Activated naive CD4-positive, alpha-beta T cell treated with anti-CD3 and anti-CD28 coated beads, Interleukin-2, amount 50 U/mL, for 24 hours (primary cell): ENCODE results near the gene FSD1L.
"Not testable (repeated sequence)": the region's sequence is repeated elsewhere in the genome, so short reads cannot be mapped to it uniquely, and the experiment has no call there.

ENCODE experiments used
- H3K27ac Mint-ChIP-seq: one replicate; pipeline ENCODE4 v1.8.0; 2021; ENCODE audit warnings: mild to moderate bottlenecking, mixed read lengths
- H3K27me3 Mint-ChIP-seq: one replicate; pipeline ENCODE4 v1.8.0; 2021; ENCODE audit warnings: mixed read lengths
- H3K36me3 Mint-ChIP-seq: one replicate; pipeline ENCODE4 v1.8.0; 2021; ENCODE audit warnings: mixed read lengths
- H3K4me1 Mint-ChIP-seq: one replicate; pipeline ENCODE4 v1.8.0; 2021; ENCODE audit warnings: mixed read lengths
- H3K4me3 Mint-ChIP-seq: one replicate; pipeline ENCODE4 v1.8.0; 2021; ENCODE audit warnings: mild to moderate bottlenecking, mixed read lengths
- H3K9me3 Mint-ChIP-seq: one replicate; pipeline ENCODE4 v1.8.0; 2021; ENCODE audit warnings: mixed read lengths

FSD1L gene

GRCh38 chr9:105501414-105501813, 53.6 kb downstream of the FSD1L start:
- Mint-ChIP-seq H3K27ac (no peak overlapping the region), H3K4me3 (no peak overlapping the region), H3K36me3 (no peaks in the 10 kb centered on the region), H3K27me3 (peaks cover 2% of the 10 kb centered on the region), H3K9me3 (no peaks in the 10 kb centered on the region), H3K4me1 (no peaks in the 10 kb centered on the region)

DNA sequence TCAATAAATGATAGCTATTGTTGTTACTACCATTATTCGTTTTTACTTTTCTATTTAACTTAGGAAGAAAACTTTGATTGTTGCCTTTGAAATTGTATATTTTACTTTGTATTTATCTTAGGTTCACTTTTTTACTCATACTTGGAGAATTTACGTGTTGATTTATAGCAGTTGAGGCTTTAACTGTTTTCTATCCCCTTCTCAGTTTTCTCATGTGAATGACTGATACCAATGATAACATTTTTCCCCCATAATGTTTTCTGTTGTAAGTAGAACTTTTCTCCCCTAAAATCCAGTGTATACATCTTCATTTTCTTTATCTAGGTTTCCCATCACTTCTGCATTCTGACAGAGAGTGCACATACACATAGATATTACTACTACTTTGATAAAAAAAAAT, 54.4 kb downstream of the FSD1L start:
- no peaks in the 10 kb centered on the region for H3K4me1 Mint-ChIP-seq
- H3K36me3 Mint-ChIP-seq: no peaks in the 10 kb centered on the region
- H3K27me3 Mint-ChIP-seq: peaks cover 2% of the 10 kb centered on the region
- no peak overlapping the region for H3K4me3 Mint-ChIP-seq
- no peak overlapping the region for H3K27ac Mint-ChIP-seq
- no peaks in the 10 kb centered on the region for H3K9me3 Mint-ChIP-seq

- Mint-ChIP-seq H3K36me3 (no peaks in the 10 kb centered on the region), H3K27me3 (peaks cover 2% of the 10 kb centered on the region), H3K4me1 (no peaks in the 10 kb centered on the region), H3K9me3 (no peaks in the 10 kb centered on the region), H3K4me3 (no peak overlapping the region), H3K27ac (no peak overlapping the region)
Observed at GRCh38 chr9:105503881-105504280, 56.0 kb downstream of the FSD1L start.

DNA sequence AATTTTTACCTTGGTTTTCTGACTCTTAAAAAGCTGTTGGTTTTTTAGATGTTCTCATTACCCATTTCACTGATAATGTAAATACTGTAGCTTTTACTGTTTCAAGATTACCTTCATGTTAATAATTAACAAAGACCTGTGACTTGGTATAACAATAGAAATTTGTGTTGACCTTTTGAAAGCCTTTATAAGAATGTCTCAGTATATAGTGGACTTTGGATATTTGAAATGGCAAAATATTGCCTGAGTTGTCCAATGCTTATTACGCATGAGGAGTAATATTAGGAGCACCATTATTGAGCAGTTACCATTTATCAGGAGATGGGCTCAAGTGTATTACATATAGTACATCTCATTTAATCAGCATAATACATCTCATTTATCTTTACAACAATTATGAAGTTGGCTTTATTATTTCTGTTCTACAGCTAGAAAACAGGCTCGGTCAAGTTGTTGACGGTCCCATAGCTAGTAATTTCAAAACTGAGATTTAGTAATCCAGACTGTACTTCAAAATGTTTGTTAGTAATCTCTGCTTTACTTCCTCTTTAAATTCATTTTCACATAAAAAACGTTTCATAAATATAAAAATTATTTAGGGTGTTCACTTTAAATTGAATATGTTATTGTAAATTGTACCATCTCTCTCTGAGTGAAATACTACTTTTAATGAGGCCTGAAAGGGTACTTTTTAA, 59.4 kb downstream of the FSD1L start:
- Mint-ChIP-seq H3K27me3 (peaks cover 2% of the 10 kb centered on the region), H3K4me1 (no peaks in the 10 kb centered on the region), H3K36me3 (no peaks in the 10 kb centered on the region)

GRCh38 chr9:105508530-105508929, 60.7 kb downstream of the FSD1L start:
- no peak overlapping the region for H3K27ac Mint-ChIP-seq
- H3K9me3 Mint-ChIP-seq: no peaks in the 10 kb centered on the region
- H3K4me3 Mint-ChIP-seq: no peak overlapping the region
- peaks cover 2% of the 10 kb centered on the region for H3K27me3 Mint-ChIP-seq
- H3K36me3 Mint-ChIP-seq: no peaks in the 10 kb centered on the region
- H3K4me1 Mint-ChIP-seq: no peaks in the 10 kb centered on the region

More for the DNA sequence above, 59.4 kb downstream of the FSD1L start:
- H3K4me3 Mint-ChIP-seq: no peak overlapping the region
- H3K27ac Mint-ChIP-seq: no peak overlapping the region
- no peaks in the 10 kb centered on the region for H3K9me3 Mint-ChIP-seq

GRCh38 chr9:105510024-105510423, 62.2 kb downstream of the FSD1L start:
- H3K4me3 Mint-ChIP-seq: no peak overlapping the region
- peaks cover 1% of the 10 kb centered on the region for H3K27me3 Mint-ChIP-seq
- no peaks in the 10 kb centered on the region for H3K36me3 Mint-ChIP-seq
- no peaks in the 10 kb centered on the region for H3K4me1 Mint-ChIP-seq
- H3K27ac Mint-ChIP-seq: no peak overlapping the region
- no peaks in the 10 kb centered on the region for H3K9me3 Mint-ChIP-seq

- Mint-ChIP-seq H3K27ac (no peak overlapping the region), H3K36me3 (no peaks in the 10 kb centered on the region), H3K27me3 (peaks cover 1% of the 10 kb centered on the region), H3K4me1 (no peaks in the 10 kb centered on the region), H3K9me3 (no peaks in the 10 kb centered on the region), H3K4me3 (no peak overlapping the region)
Observed at GRCh38 chr9:105511446-105511845, 63.6 kb downstream of the FSD1L start.

GRCh38 chr9:105515811-105516413, 68.1 kb downstream of the FSD1L start:
- Mint-ChIP-seq H3K36me3 (no peaks in the 10 kb centered on the region), H3K4me3 (no peak overlapping the region), H3K4me1 (no peaks in the 10 kb centered on the region), H3K27ac (no peak overlapping the region), H3K9me3 (no peaks in the 10 kb centered on the region), H3K27me3 (peaks cover 4% of the 10 kb centered on the region)

DNA sequence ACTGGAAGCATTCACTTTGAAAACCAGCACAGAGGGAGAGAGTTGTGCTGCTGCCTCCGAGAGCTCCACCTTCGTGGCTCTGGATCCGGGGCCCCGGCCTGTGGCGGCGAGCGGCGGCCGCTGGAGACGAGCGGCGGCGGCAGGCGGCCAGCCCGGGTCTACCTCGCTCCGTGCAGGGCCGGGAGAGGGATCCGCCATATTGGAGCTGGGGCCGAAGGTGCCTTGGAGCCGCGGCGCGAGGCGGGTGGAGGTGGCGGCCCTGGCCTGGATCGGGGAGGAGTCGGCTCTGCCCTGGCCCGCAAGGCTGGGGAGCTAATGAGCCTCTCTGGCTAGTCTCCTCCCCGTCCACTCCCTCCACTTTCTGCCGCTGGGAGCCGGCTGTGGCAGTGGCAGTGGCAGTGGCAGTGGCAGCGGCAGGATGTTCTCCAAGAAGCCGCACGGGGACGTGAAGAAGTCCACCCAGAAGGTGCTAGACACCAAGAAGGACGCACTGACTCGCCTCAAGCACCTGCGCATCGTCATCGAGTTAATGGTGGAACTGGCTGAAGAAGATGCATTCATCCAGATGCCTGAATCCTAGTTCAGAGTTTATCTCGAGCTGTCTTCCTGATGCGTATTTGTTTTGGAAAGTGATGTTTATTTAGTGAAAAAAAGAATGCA, 72.0 kb downstream of the FSD1L start:
- not testable (repeated sequence) for H3K9me3 Mint-ChIP-seq, H3K4me1 Mint-ChIP-seq, H3K36me3 Mint-ChIP-seq, H3K27me3 Mint-ChIP-seq, H3K4me3 Mint-ChIP-seq, H3K27ac Mint-ChIP-seq

- not testable (repeated sequence) for H3K9me3 Mint-ChIP-seq, H3K27ac Mint-ChIP-seq, H3K4me3 Mint-ChIP-seq, H3K4me1 Mint-ChIP-seq, H3K36me3 Mint-ChIP-seq, H3K27me3 Mint-ChIP-seq
Observed at GRCh38 chr9:105520992-105521391, 73.2 kb downstream of the FSD1L start.

- not testable (repeated sequence) for H3K27ac Mint-ChIP-seq, H3K9me3 Mint-ChIP-seq, H3K36me3 Mint-ChIP-seq, H3K4me3 Mint-ChIP-seq, H3K4me1 Mint-ChIP-seq, H3K27me3 Mint-ChIP-seq
Observed at GRCh38 chr9:105522618-105523385, 75.0 kb downstream of the FSD1L start.

GRCh38 chr9:105531530-105531929, 83.7 kb downstream of the FSD1L start:
- no peaks in the 10 kb centered on the region for H3K36me3 Mint-ChIP-seq
- H3K27ac Mint-ChIP-seq: peak overlapping the region; percentile 39
- peaks cover 8% of the 10 kb centered on the region for H3K4me1 Mint-ChIP-seq
- H3K4me3 Mint-ChIP-seq: no peak overlapping the region
- H3K27me3 Mint-ChIP-seq: peaks cover 2% of the 10 kb centered on the region
- H3K9me3 Mint-ChIP-seq: no peaks in the 10 kb centered on the region

GRCh38 chr9:105535920-105536668, 88.3 kb downstream of the FSD1L start:
- peak overlapping the region; percentile 24 for H3K27ac Mint-ChIP-seq
- no peak overlapping the region for H3K4me3 Mint-ChIP-seq
- no peaks in the 10 kb centered on the region for H3K36me3 Mint-ChIP-seq
- H3K4me1 Mint-ChIP-seq: peaks cover 8% of the 10 kb centered on the region
- H3K27me3 Mint-ChIP-seq: peaks cover 2% of the 10 kb centered on the region
- no peaks in the 10 kb centered on the region for H3K9me3 Mint-ChIP-seq

- Mint-ChIP-seq H3K36me3 (no peaks in the 10 kb centered on the region), H3K4me3 (no peak overlapping the region), H3K4me1 (peaks cover 12% of the 10 kb centered on the region), H3K27me3 (no peaks in the 10 kb centered on the region), H3K27ac (no peak overlapping the region), H3K9me3 (no peaks in the 10 kb centered on the region)
Observed at GRCh38 chr9:105539452-105539851, 91.6 kb downstream of the FSD1L start.

DNA sequence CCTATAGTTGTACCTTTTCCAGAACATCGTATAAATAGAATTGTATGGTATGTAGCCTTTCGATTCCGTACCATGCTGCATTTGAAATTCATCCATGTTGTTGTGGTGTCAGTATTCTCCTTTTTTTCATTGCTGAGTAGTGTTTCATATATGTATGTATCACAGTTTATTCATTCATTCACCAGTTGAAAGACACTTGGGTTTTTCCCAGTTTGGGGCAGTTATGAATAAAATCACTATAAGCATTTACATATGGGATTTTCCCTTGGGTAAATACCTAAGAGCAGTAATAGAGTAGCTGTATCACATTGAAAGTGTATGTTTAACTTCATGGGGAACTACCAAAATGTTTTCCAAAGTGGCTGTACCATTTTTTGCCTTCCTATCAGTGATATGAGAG, 94.0 kb downstream of the FSD1L start:
- Mint-ChIP-seq H3K4me1 (peaks cover 8% of the 10 kb centered on the region), H3K27me3 (no peaks in the 10 kb centered on the region), H3K9me3 (no peaks in the 10 kb centered on the region), H3K36me3 (no peaks in the 10 kb centered on the region), H3K4me3 (no peak overlapping the region), H3K27ac (peak overlapping the region; percentile 78)
